Activated T-cell treated with anti-CD3 and anti-CD28 coated beads for 24 hours (primary cell): ENCODE measurements around the gene CAPN11.
"Not testable (repeated sequence)": the region's sequence is repeated elsewhere in the genome, so short reads cannot be mapped to it uniquely, and the experiment has no call there.

Experiments
- DNase-seq: peaks from one replicate; pipeline ENCODE4 v3.0.0-alpha.2; 2020; ENCODE audit warnings: low read depth

CAPN11 gene

DNA sequence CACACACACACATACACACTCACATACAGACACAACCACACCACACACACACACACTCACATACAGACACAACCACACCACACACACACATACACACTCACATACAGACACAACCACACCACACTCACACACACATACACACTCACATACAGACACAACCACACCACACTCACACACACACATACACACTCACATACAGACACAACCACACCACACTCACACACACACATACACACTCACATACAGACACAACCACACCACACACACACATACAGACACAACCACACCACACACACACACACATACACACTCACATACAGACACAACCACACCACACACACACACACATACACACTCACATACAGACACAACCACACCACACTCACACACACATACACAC lies 23.2 kb downstream of the CAPN11 start:
- DNase-seq = not testable (repeated sequence)

- DNase-seq = no peak
These were observed 24.3 kb downstream of the CAPN11 start for GRCh38 chr6:44182911-44183390.

GRCh38 chr6:44183783-44184182 lies 25.2 kb downstream of the CAPN11 start:
- DNase-seq = no peak

GRCh38 chr6:44185356-44185755 lies 26.7 kb downstream of the CAPN11 start:
- not testable (repeated sequence) for DNase-seq

- DNase-seq = no peak
These were observed 27.5 kb downstream of the CAPN11 start for GRCh38 chr6:44185953-44186634.

DNA sequence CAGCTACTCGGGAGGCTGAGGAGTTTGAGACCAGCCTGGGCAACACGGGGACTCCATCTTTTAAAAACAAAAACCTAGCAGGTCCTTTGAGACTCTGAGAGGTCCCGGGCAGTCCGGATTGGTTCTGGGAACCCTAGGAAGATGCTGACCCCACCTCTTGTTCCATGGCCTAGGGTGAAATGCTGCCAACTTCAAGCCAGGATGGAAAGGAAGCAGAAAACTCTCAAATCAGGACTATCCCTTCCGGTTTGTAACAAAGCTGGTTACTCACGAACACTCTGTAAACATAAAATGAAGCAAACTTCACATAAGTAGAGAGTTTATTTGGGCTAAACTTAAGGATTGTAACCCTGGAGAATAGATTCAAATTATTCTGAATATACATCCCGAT lies 28.0 kb downstream of the CAPN11 start:
- DNase-seq = no peak

DNA sequence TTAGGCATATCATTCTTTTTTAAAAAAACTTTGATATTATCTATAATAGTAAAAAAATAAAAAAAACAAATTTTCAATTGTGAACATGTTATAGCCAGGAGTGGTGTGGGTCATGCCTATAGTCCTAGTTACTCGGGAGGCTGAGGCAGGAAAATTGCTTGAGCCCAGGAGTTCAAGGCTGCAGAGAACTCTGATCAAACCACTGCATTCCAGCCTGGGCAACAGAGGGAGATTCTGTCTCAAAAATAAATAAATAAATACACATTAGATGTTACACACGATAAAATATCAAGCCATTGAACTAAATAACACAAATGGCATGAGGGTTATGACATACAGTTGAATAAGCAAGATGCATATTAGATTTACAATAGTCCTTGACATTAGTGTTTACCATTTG lies 30.2 kb downstream of the CAPN11 start:
- no peak for DNase-seq

DNA sequence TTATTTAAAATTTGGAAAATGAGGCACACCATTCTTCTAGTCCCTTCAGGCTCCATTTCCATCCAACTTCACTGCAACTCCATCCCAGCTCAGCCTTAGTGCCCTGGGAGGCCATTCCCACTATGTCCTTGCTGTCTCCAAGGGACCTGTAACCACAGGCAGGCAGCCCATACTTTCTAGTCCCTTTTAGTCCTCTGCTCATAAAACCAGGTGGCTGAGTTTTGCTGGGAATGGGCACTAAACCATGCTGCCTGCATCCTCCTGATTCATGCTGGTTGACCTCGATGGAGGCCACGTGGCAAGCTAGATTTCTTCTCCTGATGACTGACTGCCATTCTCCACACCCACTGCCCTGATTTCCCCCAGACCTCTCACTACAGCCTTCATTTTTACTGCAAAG lies 30.6 kb downstream of the CAPN11 start:
- DNase-seq = no peak

GRCh38 chr6:44190715-44191114 lies 32.1 kb downstream of the CAPN11 start:
- no peak for DNase-seq

DNA sequence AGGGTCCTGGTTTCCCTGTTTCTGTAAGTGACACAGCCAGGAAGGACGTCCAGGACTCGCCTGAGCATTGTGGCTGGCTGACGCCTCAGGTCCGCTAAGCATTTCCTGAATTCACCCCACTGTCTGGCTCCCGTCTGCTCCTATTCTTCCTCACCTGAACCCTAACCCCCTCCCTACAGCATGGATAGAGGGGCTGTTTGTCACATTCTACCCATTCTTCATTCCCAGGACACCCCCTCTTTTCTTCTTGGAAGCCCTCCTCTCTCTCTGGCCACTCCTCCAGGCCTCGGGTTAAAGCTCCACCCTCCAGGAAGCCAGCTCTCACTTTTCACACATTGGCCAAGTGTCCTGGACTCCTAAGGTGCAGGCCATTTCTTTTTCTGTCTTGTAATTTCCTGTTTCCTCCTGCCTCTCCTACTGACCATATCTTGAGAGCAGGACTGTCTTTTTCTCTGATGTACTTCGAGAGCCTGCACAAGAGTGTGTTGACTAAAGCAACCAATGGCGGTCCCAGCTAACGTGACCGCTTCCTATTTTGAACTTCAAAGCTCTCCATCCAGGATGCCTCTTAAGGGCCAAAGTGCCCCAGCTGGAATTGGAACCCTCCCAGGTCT lies 33.9 kb downstream of the CAPN11 start:
- DNase-seq = no peak

DNA sequence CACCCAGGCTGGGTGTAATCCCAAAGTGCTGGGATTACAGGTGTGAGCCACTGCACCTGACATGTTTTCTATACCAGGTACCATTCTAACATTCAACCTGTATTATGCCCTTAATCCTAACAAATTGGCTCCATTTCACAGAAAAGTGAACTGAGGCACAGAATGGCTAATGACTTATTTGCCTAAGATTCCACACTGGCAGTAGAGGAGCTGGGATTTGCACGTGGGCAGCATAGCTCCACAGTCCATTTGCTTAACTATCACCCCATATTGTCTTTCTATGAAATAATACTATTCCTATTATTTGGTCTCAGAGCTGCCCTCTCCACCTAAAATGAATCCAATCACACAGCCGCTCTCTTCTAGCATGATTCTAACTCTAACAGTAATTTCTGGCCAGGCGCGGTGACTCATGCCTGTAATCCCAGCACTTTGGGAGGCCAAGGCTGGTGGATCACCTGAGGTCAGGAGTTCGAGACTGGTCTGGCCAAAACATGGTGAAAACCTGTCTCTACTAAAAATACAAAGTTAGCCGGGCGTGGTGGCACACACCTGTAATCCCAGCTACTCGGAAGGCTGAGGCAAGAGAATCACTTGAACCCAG lies 34.8 kb downstream of the CAPN11 start:
- DNase-seq = no peak

DNA sequence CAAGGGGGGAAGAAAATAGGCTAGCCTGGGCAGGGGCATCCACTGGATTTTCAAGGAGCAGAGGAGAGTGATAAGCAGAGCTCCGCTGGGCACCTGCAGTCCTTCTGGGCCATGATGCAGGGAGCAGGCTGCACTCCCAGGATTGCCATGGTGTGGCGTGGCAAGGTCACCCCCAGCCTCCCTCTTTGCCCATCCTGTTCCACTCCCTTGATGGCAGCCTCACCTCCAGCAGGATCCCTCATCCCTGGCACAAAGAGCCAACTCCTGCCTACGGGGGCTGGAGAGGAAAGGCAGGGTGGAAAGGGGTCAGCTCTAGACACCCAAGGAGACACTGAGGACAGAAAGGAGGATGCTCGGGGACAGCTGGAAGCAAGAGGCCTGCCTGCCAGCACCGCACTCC lies 35.7 kb downstream of the CAPN11 start:
- DNase-seq = no peak

- DNase-seq = not testable (repeated sequence)
These were observed 37.7 kb downstream of the CAPN11 start for GRCh38 chr6:44196351-44196750.

DNA sequence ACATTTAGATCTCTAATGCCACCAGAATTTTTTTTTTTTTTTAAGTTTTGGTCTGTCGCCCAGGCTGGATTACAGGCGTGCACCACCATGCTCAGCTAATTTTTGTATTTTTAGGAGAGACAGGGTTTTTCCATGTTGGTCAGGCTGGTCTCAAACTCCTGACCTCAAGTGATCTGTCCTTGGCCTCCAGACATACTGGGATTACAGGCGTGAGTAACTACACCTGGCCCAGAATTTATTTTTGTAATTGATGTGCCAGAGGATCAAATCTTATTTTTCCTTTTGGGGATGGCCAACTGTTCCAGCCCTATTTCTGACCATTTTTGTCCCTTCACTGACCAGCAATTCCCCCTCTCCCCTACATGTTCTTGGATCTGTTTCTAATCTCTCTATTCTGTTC lies 40.1 kb downstream of the CAPN11 start:
- no peak for DNase-seq

DNA sequence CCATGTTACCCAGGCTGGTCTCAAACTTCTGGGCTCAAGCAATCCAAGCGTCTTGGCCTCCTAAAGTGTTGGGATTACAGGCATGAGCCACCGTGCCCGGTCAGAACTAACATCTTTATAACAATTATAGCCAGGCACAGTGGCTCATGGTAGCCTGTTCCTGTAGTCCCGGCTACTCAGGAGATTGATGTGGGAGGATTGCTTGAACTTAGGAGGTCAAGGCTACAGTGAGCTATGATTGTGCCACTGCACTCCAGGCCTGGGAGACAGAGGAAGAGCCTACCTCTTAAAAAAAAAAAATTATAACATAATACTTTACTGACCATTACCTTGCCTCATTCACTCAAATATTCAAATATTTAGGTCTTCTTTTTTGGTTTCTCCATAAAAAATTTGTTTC lies 41.3 kb downstream of the CAPN11 start:
- no peak for DNase-seq

- DNase-seq = no peak
These were observed 42.6 kb downstream of the CAPN11 start for GRCh38 chr6:44201200-44201599.

GRCh38 chr6:44201638-44202303 lies 43.2 kb downstream of the CAPN11 start:
- no peak for DNase-seq

DNA sequence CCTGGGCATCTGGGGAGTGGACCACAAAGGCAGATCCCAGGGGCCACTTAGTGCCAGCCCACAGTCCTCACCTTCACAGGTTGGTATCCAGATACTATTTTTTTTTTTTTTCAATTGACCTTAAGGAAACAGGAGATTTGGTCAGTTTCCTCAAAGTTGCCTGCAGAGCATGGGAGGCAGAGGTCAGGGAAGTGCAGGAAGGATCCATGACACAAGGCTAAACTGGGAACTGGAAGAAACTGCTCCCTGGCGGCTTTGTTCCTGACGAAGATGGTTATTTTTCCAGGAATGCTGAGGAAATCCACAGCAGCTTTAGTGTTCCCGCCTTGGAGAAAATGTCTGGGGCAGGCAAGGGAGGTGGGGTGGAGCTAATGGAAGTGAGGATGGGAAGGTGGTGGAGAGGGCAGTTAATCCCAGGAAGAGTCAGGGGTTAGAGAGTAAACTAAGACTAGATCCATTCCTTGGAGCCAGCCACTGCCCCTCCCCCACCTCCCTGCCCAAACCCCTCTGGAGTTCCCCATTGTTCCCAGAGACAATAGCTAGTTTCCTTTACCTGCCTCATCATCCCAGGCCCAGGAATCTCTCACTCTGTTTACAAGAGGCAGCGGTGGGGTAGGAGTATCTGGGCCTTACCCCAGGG lies 43.8 kb downstream of the CAPN11 start:
- no peak for DNase-seq

GRCh38 chr6:44202972-44203750 lies 44.5 kb downstream of the CAPN11 start:
- no peak for DNase-seq

- no peak for DNase-seq
These were observed 45.3 kb downstream of the CAPN11 start for GRCh38 chr6:44203955-44204354.

GRCh38 chr6:44207966-44208365 lies 49.3 kb downstream of the CAPN11 start:
- DNase-seq = no peak

- no peak for DNase-seq
These were observed 52.7 kb downstream of the CAPN11 start for GRCh38 chr6:44211284-44211683.
